ENCODE results near the gene FASTKD1. TPM values are rescaled to one million over a fixed set of nuclear protein-coding genes. Genes with fewer than 3 reads are reported as not detected.
"Not testable (repeated sequence)": the region's sequence is repeated elsewhere in the genome, so short reads cannot be mapped to it uniquely, and the experiment has no call there.

Gene FASTKD1
- 19.2 and 23.8 TPM in 2 replicates for total RNA-seq (2014; rRNA removed; shearing (Covaris generic))

DNA sequence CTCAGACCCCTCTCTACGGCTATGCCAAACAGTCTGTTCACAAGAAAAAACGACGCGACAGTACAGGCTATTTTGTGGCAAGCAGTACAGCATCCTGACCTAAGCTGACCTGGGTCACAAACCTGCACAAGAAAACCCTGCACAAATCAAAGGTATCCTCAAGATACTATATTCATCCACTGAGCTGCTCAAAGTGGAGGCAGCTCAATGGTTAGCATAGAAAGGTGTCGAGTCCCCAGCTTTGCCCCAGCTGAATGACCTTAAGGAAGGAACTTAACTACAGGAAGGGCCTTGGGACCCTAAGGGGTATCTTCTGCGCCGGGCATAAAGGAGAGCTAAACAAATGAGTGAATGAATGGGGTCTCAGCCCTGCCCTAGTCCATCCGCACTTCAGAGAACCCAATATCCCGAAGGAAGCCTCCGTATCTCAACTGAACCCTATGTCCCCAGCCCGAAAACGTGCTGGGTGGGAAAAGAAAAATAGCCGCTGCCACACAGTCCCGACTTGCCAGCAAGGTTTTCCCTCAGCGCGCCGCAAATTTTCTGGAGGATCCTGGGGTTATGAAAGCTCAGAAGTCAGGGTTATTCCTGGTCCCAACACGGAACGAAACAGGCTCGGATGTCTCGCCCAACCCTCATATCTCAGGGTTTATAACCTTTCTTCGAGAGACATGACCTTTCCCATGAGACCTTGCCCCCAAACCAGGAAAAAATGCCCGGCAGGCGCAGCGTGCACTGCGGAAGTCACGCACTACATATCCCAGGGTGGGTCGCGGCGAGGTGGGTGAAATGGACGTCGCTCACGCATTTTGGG lies at the start of gene FASTKD1:
FASTKD1 (minus strand) TSS at position 706 of the 814 bp plus-strand sequence. CDS start 1,836 bp downstream, outside the sequence.
- DNase-seq (ENCODE audit: low read depth) = peak; percentile 87

- DNase-seq (ENCODE audit: low read depth) = no peak
Measured at GRCh38 chr2:169623235-169623634, 49.6 kb upstream of the FASTKD1 start.

- no peak for DNase-seq (ENCODE audit: low read depth)
Measured at GRCh38 chr2:169620509-169620908, 46.8 kb upstream of the FASTKD1 start.

- DNase-seq (ENCODE audit: low read depth) = no peak
Measured at GRCh38 chr2:169619946-169620345, 46.3 kb upstream of the FASTKD1 start.

DNA sequence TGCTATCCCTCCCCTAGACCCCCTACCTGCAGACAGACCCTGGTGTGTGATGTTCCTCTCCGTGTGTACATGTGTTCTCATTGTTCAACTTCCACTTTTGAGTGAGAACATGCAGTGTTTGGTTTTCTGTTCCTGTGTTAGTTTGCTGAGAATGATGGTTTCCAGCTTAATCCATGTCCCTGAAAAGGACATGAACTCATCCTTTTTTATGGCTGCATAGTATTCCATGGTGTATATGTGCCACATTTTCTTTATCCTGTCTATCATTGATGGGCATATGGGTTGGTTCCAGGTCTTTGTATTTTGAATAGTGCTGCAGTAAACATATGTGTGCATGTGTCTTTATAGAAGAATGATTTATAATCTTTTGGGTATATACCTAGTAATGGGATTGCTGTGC lies 42.3 kb upstream of the FASTKD1 start:
- not testable (repeated sequence) for DNase-seq (ENCODE audit: low read depth)

DNA sequence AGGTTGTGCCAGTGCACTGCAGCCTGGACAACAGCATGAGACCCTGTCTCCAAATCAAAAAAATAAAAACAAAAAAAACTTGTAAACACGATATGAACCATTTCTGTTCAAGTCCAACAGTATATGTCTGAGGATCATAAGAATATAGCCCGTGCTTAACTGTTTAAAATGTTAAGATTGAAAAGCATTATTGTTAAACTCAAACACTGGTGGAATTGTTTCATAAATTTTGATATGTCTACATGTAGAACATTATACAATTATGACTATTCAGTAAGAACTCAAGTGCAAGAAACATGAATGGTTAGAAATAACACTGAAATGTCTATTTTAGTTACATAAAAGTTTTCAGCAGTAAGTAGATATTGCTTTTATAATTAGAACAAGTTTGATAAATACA lies 40.2 kb upstream of the FASTKD1 start:
- no peak for DNase-seq (ENCODE audit: low read depth)

- no peak for DNase-seq (ENCODE audit: low read depth)
Measured at GRCh38 chr2:169609264-169609663, 35.6 kb upstream of the FASTKD1 start.

DNA sequence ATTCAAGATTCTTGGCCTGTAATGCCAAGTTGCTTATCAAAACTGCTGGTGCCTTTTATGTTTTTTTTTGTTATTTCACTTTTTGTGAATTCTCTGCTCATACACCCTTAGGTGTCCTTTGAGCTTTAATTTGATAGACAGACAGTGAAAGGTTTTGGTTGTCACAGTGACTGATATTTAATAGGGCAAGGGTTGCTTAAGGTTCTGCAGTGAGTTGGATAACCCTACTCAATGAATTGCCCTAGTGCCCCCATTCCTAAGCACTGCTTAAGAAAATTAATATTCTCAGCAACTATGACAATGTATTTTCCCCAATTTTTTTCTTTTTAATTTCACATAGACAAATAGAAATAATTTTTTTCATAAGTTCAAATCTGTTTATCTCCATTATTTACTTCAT lies 25.9 kb upstream of the FASTKD1 start:
- no peak for DNase-seq (ENCODE audit: low read depth)

- DNase-seq (ENCODE audit: low read depth) = no peak
Measured at GRCh38 chr2:169598982-169599381, 25.3 kb upstream of the FASTKD1 start.

DNA sequence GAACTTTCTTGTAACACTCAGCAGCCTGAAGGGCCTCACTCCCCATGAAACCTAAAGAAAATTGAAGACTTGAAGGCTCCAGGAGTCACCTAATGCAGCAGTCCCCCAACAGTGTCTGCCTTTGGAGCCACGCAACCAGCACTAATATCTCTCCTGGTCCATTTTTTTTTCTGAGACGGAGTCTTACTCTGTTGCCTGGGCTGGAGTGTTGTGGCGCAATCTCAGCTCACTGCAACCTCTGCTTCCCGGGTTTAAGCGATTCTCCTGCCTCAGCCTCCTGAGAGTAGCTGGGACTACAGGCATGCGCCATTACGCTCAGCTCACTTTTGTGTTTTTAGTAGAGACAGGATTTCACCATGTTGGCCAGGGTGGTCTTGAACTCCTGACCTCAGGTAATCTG lies 22.9 kb upstream of the FASTKD1 start:
- not testable (repeated sequence) for DNase-seq (ENCODE audit: low read depth)

DNA sequence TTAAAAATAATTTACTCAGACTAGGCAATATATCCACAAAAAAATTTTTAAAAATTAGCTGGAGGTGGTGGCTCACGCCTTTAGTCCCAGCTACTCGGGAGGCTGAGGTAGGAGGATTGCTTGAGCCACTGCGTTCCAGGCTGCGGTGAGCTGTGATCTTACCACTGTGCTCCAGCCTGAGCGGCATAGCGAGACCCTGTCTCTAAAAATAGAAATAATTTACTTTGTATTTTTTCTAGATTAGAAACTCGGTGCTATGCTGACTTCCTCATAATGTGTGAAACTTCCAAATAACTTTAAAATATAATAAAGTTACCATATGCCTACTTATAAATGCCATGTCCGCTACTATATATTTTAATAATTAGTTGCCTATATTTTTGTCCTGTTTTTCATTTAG lies 17.1 kb upstream of the FASTKD1 start:
- no peak for DNase-seq (ENCODE audit: low read depth)

DNA sequence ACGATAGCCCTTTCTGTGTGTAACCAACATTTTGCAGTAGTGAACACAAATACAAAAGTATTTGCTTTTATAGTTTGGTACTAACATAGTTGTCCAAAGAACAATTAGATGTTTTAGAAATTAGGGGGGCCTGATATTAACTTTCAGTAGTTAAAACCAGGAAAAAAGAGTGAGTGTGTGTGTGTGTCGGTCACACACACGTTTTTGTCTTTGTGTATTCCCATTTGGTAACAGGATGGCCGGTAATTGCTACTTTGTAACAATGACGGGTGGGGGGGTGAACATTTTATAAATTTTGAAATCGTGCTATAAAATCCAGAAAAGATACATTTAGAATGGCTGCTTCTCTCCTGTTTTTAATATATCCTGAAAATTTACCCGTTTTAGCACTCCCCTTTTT lies 12.0 kb upstream of the FASTKD1 start:
- DNase-seq (ENCODE audit: low read depth) = no peak

GRCh38 chr2:169584005-169584877 lies 10.6 kb upstream of the FASTKD1 start, which contains the start of gene PPIG:
Gene PPIG (plus strand): TSS chr2:169584351. CDS start chr2:169604042, 19,691 bp downstream.
- peak; percentile 91 for DNase-seq (ENCODE audit: low read depth)

DNA sequence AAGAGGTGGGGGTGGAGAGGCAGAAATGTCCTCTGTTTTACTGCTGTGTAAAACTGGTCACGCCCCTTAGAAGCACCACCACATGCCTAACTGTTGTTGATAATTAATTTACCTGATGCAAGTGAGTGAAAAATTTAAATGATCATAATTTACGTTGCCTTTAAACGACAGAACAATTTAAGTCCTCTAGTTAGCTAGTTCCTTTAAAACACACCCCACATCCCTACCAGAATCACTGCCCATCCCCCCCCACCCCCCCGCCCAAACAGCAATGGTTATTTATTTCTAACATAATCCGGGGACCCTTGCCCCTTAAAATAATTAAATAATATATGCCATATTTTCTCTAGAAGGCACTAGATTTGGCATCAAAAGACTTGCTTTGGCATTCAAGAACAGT lies 9.9 kb upstream of the FASTKD1 start:
- DNase-seq (ENCODE audit: low read depth) = no peak

DNA sequence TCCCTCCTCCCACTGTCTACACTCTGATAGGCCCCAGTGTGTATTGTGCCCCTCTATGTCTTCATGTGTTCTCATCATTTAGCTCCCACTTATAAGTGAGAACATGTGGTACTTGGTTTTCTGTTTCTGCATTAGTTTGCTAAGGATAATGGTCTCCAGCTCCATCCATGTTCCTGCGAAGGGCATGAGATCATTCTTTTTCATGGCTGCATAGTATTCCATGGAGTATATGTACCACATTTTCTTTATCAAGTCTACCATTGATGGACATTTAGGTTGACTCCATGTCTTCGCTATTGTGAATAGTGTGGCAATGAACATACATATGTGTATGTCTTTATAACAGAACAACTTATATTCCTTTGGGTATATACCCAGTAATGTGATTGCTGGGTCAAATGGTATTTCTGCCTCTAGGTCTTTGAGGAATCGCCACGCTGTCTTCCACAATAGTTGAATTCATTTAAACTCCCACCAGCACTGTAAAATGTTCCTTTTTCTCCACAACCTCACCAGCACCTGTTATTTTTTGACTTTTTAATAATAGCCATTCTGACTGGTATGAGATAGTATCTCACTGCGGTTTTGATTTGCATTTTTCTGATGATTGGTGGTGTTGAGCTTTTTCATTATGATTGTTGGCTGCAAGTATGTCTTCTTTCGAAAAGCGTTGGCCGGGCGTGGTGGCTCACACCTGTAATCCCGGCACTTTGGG lies 9.0 kb upstream of the FASTKD1 start:
- DNase-seq (ENCODE audit: low read depth) = not testable (repeated sequence)

DNA sequence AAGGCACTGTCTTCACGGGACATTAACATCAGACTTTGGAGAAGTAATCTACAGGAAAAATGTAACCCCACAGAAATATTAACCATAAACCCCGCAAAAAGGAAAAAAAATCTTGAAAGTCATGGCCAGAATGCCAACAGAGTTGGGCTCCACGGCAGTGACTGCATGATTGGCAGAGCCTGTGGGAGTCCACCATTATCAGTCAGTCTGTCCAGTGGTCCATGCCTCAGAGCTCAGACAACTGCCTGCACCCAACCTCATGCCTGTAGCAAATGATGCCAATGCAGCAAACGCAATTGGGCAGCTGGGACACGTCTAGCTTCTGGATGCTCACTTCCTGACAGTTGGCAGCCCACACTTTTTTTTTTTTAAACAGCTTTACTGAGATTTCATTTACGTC lies 5.4 kb upstream of the FASTKD1 start:
- no peak for DNase-seq (ENCODE audit: low read depth)

DNA sequence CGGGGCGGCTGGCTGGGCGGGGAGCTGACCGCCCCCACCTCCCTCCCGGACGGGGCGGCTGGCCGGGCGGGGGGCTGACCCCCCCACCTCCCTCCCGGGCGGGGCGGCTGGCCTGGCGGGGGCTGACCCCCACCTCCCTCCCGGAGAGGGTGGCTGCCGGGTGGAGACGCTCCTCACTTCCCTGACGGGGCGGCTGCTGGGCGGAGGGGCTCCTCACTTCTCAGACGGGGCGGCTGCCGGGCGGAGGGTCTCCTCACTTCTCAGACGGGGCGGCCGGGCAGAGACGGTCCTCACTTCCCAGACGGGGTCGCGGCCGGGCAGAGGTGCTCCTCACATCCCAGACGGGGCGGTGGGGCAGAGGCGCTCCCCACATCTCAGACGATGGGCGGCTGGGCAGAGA lies 1.6 kb upstream of the FASTKD1 start:
- DNase-seq (ENCODE audit: low read depth) = not testable (repeated sequence)

DNA sequence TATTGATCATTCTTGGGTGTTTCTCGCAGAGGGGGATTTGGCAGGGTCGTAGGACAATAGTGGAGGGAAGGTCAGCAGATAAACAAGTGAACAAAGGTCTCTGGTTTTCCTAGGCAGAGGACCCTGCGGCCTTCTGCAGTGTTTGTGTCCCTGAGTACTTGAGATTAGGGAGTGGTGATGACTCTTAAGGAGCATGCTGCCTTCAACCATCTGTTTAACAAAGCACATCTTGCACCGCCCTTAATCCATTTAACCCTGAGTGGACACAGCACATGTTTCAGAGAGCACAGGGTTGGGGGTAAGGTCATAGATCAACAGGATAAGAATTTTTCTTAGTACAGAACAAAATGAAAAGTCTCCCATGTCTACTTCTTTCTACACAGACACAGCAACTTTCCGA lies 874 bp upstream of the FASTKD1 start:
- not testable (repeated sequence) for DNase-seq (ENCODE audit: low read depth)

DNA sequence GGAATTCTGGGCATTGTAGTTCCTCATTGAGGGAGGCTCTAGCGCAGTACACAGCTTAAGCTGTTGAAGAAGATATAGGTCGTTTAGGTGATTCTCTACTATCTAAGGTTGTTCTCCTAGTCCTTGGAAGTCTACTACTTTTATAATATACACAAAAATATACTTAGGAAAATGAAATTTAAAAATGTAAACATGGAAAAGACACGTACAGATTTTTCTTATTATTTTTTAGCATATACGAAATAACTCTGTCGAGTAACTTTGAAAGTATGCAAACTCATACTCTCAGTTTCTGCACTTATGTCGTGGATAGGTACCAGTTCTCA lies 272 bp upstream of the FASTKD1 start:
- DNase-seq (ENCODE audit: low read depth) = no peak

GRCh38 chr2:169572821-169573159 lies 875 bp downstream of the FASTKD1 start:
- no peak for DNase-seq (ENCODE audit: low read depth)

GRCh38 chr2:169572189-169572588 lies 1.5 kb downstream of the FASTKD1 start:
- DNase-seq (ENCODE audit: low read depth) = no peak

GRCh38 chr2:169571571-169571970 lies 2.1 kb downstream of the FASTKD1 start:
- DNase-seq (ENCODE audit: low read depth) = no peak

All from RPMI7951 (cell line).